Fibroblast of pulmonary artery (primary cell): Measurements from ENCODE around the gene ZNF160.
"Not testable (repeated sequence)": the region's sequence is repeated elsewhere in the genome, so short reads cannot be mapped to it uniquely, and the experiment has no call there.

Experiments
- DNase-seq: peaks from one replicate; pipeline ENCODE4 v3.0.0-alpha.2; 2010; ENCODE audit warnings: low read depth
- H3K4me3 ChIP-seq: replicated peaks from 2 replicates; pipeline ENCODE4 v1.5.1; 2011; ENCODE audit warnings: low read depth, mild to moderate bottlenecking, control low read depth, low read length, moderate library complexity
- TF ChIP-seq, protein P1 (sequence below): IDR thresholded peaks from 2 replicates; pipeline ENCODE4 v1.5.1; 2011; ENCODE audit warnings: mild to moderate bottlenecking, control low read depth, low read length, inconsistent platforms; ENCODE audit errors: missing control alignments

ZNF160 gene

DNA sequence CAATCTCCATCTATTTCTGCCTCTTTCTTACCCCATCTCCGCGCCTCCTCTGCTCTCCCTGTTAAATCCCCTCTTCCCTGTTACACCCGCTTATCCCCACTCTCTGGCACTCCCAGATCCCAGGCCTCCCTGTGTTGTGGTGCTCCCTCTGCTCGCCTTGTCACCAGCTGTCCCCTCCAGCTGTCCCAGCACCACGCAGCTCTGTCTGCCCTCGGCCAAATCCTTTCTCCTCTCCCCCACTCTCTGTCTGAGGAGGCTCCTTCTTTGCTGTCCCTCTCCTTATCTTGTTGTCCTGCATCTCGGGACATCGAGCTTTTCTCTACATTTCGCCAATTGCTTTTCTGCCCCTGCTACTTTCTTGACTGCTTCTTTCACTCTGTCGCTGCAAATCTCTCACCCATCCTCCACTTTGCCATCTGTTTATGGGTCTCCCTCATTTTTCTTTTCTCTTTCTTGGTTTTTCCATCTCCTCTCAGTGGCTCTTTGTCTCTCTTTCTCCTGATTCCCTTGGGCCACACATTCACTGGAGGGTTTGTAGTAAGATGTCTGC lies 941 bp downstream of the ZNF160 start:
- DNase-seq, result no peak
- TF ChIP-seq, protein P1, sequence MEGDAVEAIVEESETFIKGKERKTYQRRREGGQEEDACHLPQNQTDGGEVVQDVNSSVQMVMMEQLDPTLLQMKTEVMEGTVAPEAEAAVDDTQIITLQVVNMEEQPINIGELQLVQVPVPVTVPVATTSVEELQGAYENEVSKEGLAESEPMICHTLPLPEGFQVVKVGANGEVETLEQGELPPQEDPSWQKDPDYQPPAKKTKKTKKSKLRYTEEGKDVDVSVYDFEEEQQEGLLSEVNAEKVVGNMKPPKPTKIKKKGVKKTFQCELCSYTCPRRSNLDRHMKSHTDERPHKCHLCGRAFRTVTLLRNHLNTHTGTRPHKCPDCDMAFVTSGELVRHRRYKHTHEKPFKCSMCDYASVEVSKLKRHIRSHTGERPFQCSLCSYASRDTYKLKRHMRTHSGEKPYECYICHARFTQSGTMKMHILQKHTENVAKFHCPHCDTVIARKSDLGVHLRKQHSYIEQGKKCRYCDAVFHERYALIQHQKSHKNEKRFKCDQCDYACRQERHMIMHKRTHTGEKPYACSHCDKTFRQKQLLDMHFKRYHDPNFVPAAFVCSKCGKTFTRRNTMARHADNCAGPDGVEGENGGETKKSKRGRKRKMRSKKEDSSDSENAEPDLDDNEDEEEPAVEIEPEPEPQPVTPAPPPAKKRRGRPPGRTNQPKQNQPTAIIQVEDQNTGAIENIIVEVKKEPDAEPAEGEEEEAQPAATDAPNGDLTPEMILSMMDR, result no peak
- peak overlapping the region; percentile 98 for H3K4me3 ChIP-seq

DNA sequence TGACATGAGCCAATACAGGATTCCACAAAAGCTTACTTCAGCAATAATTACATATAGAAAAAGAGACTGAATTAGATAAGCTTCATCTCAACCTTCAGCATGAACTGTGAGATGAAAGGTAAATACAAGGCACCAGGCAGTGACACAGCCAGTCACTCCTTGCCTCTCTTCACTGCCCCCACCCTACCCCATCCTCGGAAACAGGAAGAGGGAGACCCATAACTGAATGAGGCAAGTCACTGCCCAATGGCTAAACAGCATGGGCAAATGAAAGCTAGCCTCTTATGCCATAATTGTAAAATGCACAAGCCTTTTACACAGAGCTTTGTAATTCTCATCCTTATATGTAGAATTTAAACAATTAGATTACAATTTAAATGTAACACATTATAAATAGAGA lies 1.7 kb downstream of the ZNF160 start:
- DNase-seq, result no peak
- H3K4me3 ChIP-seq, result peak overlapping the region; percentile 98
- TF ChIP-seq, protein P1, result no peak

DNA sequence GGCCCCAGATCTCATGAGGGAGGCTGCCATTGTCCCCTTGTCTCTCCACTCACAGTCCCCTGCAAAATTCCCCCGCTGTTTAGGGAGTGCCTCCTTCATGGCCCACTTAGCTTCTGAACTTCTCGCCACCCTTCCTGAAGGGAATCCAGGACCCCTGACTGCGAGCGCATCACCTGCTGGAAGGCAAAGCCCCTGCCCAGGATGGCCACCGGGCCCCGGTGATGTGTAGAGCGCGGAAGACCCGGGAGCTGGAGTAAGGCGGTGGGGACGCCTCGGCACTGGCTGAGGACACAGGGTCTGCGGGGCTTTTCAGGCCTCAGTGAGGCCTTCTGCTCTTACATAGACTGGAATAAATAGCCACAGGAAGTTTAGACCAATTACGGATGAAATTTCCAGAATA lies 4.7 kb downstream of the ZNF160 start:
- not testable (repeated sequence) for H3K4me3 ChIP-seq, DNase-seq

DNA sequence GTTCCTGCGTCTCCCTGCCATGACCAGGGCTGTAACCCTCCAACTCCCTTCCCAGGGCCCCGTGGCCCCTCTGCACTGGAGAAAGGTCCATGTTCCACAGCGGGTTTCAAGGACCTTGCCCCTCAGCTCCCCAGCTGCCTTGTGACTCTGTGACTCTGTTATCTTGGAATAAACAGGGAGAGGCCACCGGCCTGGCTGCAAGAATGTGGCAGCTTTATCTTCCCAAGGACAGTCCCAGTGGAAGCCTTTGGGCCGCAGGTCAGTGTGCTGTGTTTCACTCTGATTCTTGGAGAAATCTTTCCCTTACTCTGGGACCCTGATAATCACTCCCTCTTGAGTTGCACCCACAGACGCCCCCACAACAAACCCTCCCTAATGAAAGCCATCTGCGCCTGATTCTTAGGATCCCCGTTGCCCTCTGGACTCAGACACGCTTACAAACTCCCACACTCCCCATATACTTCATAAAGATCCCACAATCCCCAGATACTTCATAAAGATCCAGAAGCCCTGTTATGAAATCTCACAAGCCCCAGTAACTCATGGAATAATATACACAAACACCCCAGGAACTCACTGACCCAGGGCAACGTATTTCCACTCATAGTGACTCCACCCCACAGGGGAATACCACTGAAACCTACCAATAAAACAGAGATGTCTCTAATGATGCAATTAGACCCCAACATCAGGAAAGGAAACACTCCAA lies 6.1 kb downstream of the ZNF160 start:
- DNase-seq, H3K4me3 ChIP-seq: not testable (repeated sequence)

DNA sequence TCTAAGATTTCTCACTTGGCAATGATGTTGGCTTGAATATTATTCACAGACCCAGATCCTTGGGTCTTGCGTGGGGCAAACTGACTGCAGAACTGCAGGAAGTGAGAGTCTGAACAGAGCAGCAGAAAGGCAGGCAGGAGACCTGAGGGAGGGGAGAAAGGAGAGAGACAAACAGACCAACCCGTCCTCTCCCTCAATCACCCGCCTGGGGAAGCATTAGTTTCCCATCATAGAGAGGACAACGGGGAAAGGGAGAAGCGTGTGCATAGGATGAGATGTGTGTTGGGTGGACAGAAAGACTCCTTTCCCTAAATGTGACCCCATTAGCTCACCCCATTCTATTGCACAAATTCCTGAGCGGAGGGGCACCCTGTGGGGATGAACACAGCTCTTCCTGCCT lies 6.6 kb downstream of the ZNF160 start:
- H3K4me3 ChIP-seq, DNase-seq: not testable (repeated sequence)

DNA sequence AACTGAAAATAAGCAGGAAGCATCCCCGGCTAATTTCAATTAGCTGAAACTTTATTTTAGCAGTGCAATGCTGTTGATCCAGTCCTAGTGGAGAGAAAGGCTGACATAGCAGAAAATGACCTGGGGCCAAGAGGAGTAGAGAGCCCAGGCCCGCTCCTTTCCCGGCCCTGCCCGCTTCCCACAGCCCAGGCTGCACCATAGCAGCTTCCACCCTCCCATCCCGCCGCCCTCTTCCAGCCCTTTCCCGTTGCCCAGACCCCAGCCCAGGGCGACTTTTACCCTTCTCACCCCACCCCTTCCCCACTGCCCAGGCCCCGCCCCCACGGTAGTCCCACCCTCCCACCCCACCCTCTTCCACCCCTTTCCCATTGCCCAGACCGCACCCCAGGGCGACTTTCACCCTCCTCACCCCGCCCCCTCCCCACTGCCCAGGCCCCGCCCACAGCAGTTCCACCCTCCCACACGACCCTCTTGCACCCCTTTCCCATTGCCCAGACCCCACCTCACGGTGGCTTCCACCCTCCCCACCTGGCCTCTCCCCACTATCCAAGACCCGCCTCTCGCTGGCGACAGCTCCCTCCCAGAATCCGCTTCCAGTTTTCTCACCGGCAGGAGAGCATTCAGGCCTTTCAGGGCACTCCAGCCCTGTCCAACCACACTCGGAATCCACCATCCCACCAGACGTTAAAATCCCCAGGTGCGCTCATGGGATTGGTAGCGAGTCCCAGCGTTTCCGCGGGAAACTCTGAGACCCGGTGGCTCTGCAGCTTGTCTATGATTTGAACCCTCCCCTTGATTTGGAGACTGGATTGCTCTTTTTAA lies 8.3 kb downstream of the ZNF160 start:
- no peak overlapping the region for H3K4me3 ChIP-seq
- DNase-seq, result no peak
- TF ChIP-seq, protein P1, result no peak

DNA sequence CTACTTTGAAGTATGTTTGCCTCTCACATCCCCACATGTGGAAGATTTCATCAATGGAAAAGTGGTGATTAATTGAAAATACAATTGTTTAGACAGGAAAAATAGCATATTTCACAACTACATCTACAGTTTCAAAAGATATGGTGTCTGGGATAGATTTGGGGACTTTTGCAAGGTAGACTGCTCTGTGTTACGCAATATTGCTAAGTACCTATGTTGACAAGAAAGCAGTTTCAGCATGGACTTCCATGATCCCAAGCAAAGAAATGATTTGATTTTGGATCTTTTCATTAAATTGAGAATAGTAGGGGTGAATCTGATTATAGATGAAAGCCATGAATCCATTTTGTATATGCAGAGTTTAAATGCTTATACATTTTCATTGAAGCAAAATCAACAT lies 10.5 kb downstream of the ZNF160 start:
- H3K4me3 ChIP-seq, result no peak overlapping the region
- TF ChIP-seq, protein P1, result no peak
- no peak for DNase-seq

DNA sequence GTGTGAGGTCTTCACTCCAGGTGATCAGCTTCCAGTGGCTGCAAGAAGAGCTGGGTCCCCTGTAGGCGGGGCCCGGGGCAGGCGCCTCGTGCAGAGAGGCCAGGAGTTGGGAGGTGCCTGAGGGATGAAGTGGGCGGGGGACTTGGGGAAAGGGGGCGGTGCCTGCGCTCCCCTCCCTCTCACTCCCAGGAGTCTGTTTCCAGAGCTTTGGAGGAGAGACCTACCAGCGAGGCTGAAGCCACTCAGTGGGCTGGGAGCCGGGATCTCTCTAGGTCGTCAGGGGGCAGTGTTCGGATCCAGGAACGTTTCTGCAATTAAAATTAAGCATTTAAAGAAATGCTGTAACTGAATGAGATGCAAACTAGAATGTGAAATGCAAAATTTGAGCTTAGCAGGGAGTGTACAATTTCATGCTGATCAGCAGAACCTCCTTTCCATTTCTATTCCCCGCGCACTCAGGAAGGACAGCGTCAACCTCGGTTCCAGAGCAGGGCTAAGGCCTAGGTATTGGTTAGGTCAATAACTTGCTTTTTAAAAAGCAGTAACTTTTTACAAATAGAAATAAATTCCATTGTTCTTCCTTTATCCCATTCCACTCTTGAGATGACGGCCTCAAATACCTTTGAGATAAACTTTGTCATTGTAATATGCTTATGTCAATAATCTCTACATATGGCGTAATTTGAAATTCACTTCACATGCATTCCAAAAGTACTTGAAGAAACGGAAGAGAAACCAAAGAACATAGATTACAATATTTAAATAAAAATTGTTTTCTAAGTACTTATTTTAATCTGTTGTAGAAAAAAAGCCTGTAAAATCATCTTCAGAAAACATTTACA lies 11.6 kb downstream of the ZNF160 start:
- no peak for DNase-seq
- no peak overlapping the region for H3K4me3 ChIP-seq
- TF ChIP-seq, protein P1, result no peak
